ENCODE data around the gene CACNA1S.
A peak's percentile ranks its signal among the peaks of the same experiment; 100 is the strongest.

Gene CACNA1S

GRCh38 chr1:201115390-201115937 is 3.2 kb upstream of the CACNA1S start:
- no peak for DNase-seq (ENCODE audit: low read depth)

DNA sequence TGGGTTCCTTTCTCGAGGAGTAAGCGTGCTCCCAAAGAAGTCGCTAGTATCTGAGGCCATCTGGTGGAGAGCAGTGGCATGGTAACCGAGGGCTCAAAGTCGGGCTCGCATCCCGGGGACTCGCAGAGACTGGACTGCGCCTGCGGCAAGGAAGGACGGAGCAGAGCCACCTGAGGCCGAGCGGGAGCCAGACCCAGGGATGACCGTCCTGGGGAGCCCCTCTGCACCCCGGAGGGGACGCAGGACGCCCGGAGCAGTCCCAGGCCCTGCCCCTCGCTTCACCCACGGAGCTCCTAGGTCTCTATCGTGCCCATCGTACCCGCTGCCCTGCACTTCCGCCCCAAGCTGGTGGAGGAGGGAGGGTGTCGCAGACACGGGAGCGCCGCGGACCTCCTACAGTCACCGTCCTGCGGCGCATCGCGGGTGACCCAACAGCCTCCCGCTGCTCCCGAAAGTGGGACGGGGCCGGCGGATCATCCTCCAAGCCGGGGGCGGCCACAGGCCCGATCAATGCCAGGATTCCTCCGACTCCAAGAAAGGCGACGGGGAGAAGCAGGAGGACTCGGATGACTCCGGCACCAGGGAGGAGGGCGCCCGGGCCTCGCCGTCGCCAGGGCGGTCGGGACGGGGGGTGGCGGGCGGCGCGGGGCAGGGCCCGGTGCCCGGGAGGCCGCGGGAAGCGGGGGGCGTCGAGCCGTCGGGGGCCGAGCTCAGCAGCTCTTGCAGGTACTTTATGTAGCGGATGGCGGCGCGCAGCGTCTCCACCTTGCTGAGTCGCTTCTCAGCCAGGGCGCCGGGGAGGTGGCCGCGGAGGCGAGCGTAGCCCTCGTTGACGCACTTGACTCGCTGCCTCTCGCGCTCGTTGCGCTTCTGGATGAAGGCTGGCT is 2.3 kb upstream of the CACNA1S start:
- DNase-seq (ENCODE audit: low read depth) = peak; percentile 93

DNA sequence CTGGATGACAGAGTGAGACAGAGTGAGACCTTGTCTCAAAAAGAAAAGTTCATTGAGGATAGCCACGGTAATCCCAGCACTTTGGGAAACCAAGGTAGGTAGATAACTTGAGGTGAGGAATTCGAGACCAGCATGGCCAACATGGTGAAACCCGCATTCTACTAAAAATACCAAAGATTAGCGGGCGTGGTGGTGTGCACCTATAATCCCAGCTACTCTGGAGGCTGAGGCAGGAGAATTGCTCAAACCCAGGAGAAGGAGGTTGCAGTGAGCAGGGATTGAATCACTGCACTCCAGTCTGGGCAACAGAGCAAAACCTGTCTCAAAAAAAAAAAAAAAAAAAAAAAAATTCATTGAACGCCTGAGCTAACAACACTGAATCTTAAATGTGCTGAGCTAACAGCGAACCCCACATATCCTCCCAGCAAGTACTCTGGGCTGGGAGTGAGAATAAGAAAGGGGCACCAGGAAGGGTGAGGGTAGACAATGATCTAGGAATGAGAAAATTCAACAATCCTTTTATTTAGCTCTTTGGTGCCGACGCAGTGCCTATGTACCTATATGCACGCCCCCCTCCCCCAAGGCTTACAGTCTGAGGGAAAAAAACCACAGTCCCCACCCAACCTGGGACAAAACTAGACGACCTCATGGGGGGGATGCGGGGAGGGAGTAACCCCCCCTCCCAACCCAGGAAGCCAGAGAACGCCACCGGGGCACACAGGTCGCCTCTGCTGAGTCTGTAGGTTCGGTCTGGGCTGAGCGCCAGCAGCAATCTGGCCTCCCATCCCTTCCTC is 1.4 kb upstream of the CACNA1S start:
- DNase-seq (ENCODE audit: low read depth) = no peak

DNA sequence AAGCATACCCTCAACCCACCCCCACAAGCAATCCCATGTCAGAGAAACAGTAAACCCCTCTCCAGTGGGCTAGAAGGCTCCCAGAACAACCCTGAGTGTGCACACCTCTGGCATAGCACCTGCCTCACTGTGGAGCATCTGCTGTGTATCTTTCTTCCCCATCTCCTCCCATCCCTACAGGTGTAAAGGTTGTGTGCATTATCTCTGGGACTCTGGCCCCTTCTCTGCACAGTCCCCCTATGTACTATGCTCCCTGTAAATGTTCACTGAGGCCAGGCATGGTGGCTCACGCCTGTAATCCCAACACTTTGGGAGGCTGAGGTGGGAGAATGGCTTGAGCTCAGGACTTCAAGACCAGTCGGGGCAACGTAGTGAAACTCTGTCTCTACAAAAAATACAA is 700 bp upstream of the CACNA1S start:
- DNase-seq (ENCODE audit: low read depth) = no peak

DNA sequence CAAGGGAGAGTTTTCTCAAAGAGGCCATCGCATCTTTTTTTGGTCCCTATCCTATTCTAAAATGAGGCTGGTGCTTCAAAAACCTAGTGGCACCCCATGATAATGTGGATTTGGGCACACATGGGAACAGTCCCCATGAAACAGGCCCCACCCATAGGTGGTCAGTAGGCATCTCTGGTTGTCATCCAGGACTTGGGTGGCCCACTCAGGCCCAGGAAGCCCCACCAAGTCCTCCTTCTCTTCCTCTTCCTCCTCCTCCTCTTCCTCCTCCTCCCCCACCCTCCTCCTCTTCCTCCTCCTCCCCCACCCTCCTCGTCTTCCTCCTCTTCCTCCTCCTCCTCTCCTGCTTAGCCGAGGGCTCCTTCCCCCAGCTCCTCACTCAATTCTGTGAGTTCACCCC is 554 bp downstream of the CACNA1S start:
- no peak for DNase-seq (ENCODE audit: low read depth)

GRCh38 chr1:201111156-201111555 is 1.1 kb downstream of the CACNA1S start:
- no peak for DNase-seq (ENCODE audit: low read depth)

GRCh38 chr1:201110616-201111015 is 1.6 kb downstream of the CACNA1S start:
- no peak for DNase-seq (ENCODE audit: low read depth)

DNA sequence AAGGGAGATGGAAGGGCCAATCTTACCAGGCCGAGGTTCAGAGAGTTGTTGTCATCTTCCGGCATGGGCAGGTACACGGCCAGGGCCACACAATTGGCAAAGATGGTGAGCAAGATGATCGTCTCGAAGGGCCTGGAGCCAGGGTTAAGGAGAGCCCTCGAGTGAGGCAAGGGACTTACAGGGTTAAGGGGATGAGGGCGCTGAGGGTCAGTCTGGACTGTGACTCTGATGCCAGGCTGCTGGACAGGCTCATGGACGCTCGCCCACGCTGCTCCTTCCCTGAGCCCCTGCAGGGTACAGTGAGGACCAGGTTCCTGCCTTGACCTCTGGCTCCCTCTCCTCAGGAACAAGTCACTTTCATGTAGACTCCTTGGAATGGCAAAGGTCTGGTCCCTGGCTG is 2.1 kb downstream of the CACNA1S start:
- DNase-seq (ENCODE audit: low read depth) = no peak

GRCh38 chr1:201109651-201110050 is 2.6 kb downstream of the CACNA1S start:
- DNase-seq (ENCODE audit: low read depth) = no peak

GRCh38 chr1:201108614-201109013 is 3.6 kb downstream of the CACNA1S start:
- DNase-seq (ENCODE audit: low read depth) = no peak

- no peak for DNase-seq (ENCODE audit: low read depth)
Measured at GRCh38 chr1:201105688-201106087, 6.5 kb downstream of the CACNA1S start.

GRCh38 chr1:201104141-201104540 is 8.1 kb downstream of the CACNA1S start:
- DNase-seq (ENCODE audit: low read depth) = no peak

DNA sequence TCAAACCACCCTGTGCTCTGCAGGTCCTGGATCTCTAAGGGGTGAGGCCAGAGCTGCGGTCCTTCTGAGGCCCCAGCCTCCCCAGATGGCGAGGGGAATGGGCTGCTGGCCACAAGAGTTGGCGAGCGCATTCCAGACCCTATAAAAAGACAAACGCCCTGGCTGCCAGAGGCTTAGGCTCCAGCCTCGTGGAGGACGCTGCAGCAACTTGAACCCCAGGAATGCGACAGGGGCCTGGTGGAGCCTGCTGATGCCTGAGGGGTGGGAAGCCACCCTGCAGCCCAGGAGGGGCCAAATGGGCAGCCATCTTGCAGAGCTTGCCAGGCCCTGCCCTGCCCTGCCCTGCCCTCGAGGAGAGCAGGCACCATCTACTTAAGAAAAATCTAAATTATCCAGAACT is 8.6 kb downstream of the CACNA1S start:
- DNase-seq (ENCODE audit: low read depth) = no peak

DNA sequence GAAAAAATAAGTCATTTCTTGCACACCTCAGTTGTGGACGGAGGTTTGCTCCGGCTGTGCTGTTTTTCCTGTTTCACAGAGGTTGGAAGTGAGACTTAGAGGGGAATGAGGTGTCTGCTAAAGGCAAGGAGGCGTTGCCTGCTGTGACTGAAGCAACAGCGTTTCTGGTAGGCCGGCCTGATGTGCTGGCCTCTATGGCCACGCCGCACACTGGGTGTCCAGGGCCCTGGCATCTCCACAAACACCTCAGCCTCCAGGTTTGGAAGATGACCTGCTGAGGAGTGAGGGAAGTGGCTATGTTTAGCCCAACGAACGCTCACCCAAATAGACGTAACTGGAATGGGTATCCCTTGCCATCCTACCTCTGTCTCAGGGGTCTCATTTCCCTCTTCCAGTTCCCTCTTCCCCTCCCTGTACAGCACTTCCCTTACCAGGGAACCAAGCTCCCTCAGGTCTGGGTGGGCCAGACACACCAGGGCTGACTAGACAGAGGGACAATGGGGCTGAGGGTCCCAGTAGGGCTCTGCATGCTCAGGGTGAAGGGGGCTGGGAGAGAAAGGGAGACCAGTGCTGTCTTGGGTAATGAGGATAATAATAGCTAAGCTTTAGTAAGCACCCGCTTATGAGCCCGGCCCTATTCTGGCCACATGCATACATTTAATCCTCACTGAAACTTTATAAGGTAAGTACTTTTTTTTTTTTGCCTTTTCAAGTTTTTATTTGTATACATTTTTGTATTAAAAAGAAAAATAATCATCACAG is 11.9 kb downstream of the CACNA1S start:
- no peak for DNase-seq (ENCODE audit: low read depth)

DNA sequence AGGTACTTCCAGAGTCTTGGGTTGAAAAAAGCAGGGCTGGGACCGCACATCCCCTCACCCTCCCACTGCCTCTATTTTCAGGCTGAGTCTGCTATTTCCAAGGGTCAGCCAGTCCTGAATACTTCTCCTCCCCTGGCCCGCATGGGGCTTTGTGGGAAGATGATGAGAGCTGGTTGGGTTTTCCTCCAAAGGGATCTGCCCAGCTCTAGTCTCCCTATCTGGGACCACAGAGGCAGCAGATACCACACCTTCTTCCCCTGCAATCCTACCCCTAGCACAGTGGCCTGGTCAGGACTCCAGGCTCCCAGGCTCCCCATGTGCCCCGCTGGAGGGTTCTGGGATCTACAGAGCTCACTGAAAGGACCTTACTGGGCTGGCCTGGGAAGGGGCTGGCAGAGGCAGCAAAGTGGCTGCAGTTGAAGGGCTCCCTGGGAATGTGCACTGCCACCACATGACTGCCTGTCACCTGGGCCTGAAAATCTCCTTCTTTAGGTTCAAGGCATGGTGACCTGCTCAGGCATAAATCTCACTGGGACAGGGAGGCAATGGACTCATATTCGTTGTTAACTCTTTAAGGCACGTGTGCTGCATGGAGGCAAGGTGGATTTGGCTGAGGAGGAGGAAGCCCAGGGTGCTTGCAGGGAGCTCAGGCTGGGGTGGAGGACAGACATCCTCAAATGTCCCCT is 13.1 kb downstream of the CACNA1S start:
- no peak for DNase-seq (ENCODE audit: low read depth)

GRCh38 chr1:201096977-201097856 is 15.0 kb downstream of the CACNA1S start:
- DNase-seq (ENCODE audit: low read depth) = no peak

DNA sequence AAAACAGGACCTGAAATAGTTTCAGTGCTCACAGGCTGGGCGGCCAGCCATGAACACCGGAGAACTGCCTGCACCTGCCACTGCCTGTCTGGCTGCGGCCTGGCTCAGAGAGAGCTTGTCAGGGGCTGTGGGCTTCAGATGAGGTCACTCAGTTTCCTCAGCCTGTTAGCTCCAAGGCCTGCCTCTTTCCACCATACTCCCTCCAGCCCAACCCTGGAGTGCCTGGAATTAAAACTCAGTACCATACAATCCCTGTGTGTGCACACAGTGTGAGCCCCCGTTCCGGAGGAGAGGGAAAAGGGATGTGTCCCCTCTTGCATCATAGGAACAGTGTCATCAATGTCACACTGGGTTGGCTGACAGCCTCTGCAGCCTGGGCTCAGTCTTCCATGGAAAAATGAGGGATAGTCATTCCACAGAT is 16.2 kb downstream of the CACNA1S start:
- no peak for DNase-seq (ENCODE audit: low read depth)

- DNase-seq (ENCODE audit: low read depth) = no peak
Measured at GRCh38 chr1:201095581-201095980, 16.6 kb downstream of the CACNA1S start.

- no peak for DNase-seq (ENCODE audit: low read depth)
Measured at GRCh38 chr1:201094832-201095231, 17.4 kb downstream of the CACNA1S start.

- no peak for DNase-seq (ENCODE audit: low read depth)
Measured at GRCh38 chr1:201093962-201094361, 18.3 kb downstream of the CACNA1S start.

DNA sequence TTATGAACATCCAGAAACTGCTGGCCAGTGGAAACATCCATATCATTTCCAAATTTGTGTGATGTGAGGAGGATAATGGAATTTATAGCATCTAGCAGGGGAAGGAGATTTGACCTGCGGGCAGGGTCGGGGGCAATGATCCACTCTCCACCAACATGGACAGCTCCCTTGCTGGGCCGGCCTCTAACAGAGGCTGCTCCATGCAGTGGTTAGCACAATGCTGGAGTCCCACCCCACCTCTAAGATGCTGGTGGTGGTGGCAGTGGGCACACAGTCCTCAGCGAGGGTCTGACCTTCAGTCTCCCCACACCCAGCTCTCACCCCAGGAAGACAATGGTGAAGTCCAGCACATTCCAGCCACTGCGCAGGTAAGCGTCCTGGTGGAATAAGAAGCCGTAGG is 18.7 kb downstream of the CACNA1S start:
- no peak for DNase-seq (ENCODE audit: low read depth)
